CD4-positive, alpha-beta T cell (primary cell): ENCODE results near the gene TPD52L1. TPM values are rescaled to one million over a fixed set of nuclear protein-coding genes. Genes with fewer than 3 reads are reported as not detected.

Experiments used
- ATAC-seq: fragments of 200-7000 bp; cut with Tn5 transposase; one replicate; pipeline ENCODE4 v1.10.0; 2022; ENCODE audit warnings: mild to moderate bottlenecking; ENCODE audit not compliant: poor library complexity
- CTCF ChIA-PET: fragments of 350-600 bp; sonication (Branson Sonifier 250); formaldehyde crosslinking; loops from one replicate; lab custom pipeline; 2021; ENCODE audit warnings: antibody characterized with exemption, inconsistent platforms; lab: Charles Lee
- POLR2A ChIA-PET: fragments of 350-600 bp; sonication (Branson Sonifier 250); formaldehyde crosslinking; loops from one replicate; lab custom pipeline; 2021; ENCODE audit warnings: antibody characterized with exemption, inconsistent platforms; lab: Charles Lee
- DNase-seq, 14 experiments: peaks; one replicate each; pipeline ENCODE4 v3.0.0-alpha.2; 2013 to 2020; ENCODE audit warnings: mixed read lengths in 2 of 14
- H3K27ac ChIP-seq, 2 donors: one replicate each; pipeline versions ENCODE4 v1.5.1 to v1.7.0; 2013; ENCODE audit warnings: low read length in 2 of 2, low read depth in 1 of 2, mild to moderate bottlenecking in 1 of 2
- H3K27me3 ChIP-seq, 2 experiments: 1 replicate in 1 of 2; 2 replicates in 1 of 2; pipeline versions ENCODE4 v1.6.1 to v1.7.0; 2013; ENCODE audit warnings: low read length in 2 of 2, control low read depth in 1 of 2, mild to moderate bottlenecking in 1 of 2, moderate library complexity in 1 of 2; ENCODE audit not compliant: insufficient read depth in 2 of 2, control insufficient read depth in 1 of 2
- H3K36me3 ChIP-seq: one replicate; pipeline ENCODE4 v1.6.1; 2013; ENCODE audit warnings: low read length, control low read depth; ENCODE audit not compliant: insufficient read depth
- H3K4me1 ChIP-seq: one replicate; pipeline ENCODE4 v1.6.1; 2013; ENCODE audit warnings: low read length, control low read depth; ENCODE audit not compliant: insufficient read depth
- H3K4me3 ChIP-seq: one replicate; pipeline ENCODE4 v1.5.1; 2013; ENCODE audit warnings: mild to moderate bottlenecking, low read length, moderate library complexity
- H3K9me3 ChIP-seq, 2 experiments: 1 replicate in 1 of 2; 2 replicates in 1 of 2; pipeline versions ENCODE4 v1.6.1 to v1.7.0; 2013; ENCODE audit warnings: low read length in 2 of 2, mild to moderate bottlenecking in 2 of 2, control low read depth in 1 of 2, moderate library complexity in 1 of 2; ENCODE audit not compliant: control insufficient read depth in 1 of 2, insufficient read depth in 1 of 2
- H3K27ac Mint-ChIP-seq: one replicate; pipeline ENCODE4 v1.8.0; 2020; ENCODE audit warnings: mixed read lengths
- H3K27me3 Mint-ChIP-seq: one replicate; pipeline ENCODE4 v1.8.0; 2021; ENCODE audit warnings: mixed read lengths
- H3K36me3 Mint-ChIP-seq: one replicate; pipeline ENCODE4 v1.8.0; 2021; ENCODE audit warnings: low read depth, mixed read lengths
- H3K4me1 Mint-ChIP-seq: one replicate; pipeline ENCODE4 v1.8.0; 2021; ENCODE audit warnings: low read depth, mixed read lengths
- H3K4me3 Mint-ChIP-seq: one replicate; pipeline ENCODE4 v1.8.0; 2020; ENCODE audit warnings: mild to moderate bottlenecking, mixed read lengths
- H3K9me3 Mint-ChIP-seq: one replicate; pipeline ENCODE4 v1.8.0; 2020; ENCODE audit warnings: mixed read lengths
- intact Hi-C, 2 experiments: fragments of 100-400 bp; cut with DNase I in 1 of 2; cut with micrococcal nuclease in 1 of 2; formaldehyde crosslinking; loops; one replicate each; pipeline versions ENCODE4 v1.15.1 to v1.9.0; 2023 to 2025; cut with DNase I, micrococcal nuclease
- total RNA-seq, 174 experiments: library from RNA in 2 of 174; stranded (reverse) in 2 of 174; gene quantifications; one replicate each; pipeline ENCODE4 v1.2.3 and lab custom pipeline; 2021 to 2026
- TF ChIP-seq, protein P1 (sequence below): fragments of 200-600 bp; IDR thresholded peaks from one replicate; pipeline ENCODE4 v1.8.0; 2022; ENCODE audit warnings: antibody characterized with exemption, mild to moderate bottlenecking

The TPD52L1 gene
- total RNA-seq, 2 experiments from 2014 or later: not detected

DNA sequence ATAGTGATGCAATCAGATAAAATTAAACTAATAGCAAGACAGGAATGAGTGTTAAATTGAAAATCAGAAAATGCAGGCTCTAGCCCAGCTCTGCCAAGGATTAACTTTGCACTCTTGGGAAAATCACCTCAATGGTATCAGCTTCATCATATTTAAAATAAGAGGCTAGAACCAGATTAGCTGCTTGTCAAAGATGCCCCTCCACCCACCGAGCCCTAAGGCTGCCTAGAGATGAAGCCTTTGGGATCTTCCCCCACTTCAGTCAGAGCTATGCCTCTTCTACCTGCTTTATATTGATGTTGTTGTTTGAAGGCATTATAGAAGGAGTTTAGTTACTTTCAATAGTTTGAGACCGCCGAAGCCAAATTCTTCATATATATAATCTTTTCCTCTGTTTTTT is 100.7 kb downstream of the TPD52L1 start:
- intact Hi-C loops: no loop called here
- Mint-ChIP-seq H3K9me3 (no peaks in the 10 kb centered on the region), H3K27ac (no peak overlapping the region), H3K27me3 (no peaks in the 10 kb centered on the region), H3K36me3 (no peaks in the 10 kb centered on the region), H3K4me3 (no peak overlapping the region), H3K4me1 (no peaks in the 10 kb centered on the region)
- Histone ChIP-seq H3K27me3 (no peaks in the 10 kb centered on the region), H3K9me3 (no peaks in the 10 kb centered on the region), H3K4me1 (no peaks in the 10 kb centered on the region), H3K36me3 (no peaks in the 10 kb centered on the region), H3K4me3 (no peak overlapping the region), H3K27ac (no peak overlapping the region)
- DNase-seq: no peak
- ATAC-seq: no peak
- CTCF ChIA-PET: no interaction called here
- TF ChIP-seq, protein P1, sequence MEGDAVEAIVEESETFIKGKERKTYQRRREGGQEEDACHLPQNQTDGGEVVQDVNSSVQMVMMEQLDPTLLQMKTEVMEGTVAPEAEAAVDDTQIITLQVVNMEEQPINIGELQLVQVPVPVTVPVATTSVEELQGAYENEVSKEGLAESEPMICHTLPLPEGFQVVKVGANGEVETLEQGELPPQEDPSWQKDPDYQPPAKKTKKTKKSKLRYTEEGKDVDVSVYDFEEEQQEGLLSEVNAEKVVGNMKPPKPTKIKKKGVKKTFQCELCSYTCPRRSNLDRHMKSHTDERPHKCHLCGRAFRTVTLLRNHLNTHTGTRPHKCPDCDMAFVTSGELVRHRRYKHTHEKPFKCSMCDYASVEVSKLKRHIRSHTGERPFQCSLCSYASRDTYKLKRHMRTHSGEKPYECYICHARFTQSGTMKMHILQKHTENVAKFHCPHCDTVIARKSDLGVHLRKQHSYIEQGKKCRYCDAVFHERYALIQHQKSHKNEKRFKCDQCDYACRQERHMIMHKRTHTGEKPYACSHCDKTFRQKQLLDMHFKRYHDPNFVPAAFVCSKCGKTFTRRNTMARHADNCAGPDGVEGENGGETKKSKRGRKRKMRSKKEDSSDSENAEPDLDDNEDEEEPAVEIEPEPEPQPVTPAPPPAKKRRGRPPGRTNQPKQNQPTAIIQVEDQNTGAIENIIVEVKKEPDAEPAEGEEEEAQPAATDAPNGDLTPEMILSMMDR: no peak
- POLR2A ChIA-PET: no interaction called here

DNA sequence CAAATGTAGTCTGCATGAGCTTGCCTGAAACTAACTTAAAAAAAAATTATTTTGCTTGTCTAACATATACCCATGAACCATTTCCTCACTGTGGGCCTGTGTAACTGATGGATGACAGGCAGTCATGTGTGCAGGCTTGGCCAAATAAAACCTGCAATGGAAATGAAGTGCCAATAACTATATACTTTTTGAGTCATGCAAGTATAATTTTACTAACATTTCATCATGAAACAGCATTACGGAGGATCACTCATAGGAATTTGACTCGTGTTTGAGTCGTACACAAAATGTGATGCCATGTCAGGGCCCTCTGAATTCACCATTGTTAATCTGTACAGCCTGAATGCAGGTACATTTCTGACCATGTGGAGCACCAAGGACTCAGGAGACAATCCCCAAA is 101.6 kb downstream of the TPD52L1 start:
- TF ChIP-seq, protein P1: no peak
- H3K36me3 Mint-ChIP-seq: no peaks in the 10 kb centered on the region

DNA sequence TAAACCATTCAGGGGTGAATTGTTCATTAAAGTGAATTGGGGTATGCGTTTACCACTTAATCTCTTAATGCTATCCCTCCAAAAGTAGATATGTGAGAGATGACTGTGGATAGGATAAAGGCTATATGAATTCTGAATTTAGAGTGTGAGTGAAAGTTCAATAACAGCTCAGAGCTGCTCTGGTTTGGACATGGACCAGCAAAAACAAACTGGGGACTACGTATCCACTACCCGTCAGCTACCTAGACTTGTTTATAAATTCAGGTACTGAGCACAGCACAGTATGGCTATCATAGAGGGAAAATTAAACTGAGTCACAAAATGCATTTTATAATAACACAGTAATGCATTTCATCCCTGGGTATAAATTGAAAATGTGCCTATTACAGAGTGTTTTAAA is 103.8 kb downstream of the TPD52L1 start:
- Histone ChIP-seq H3K36me3 (no peaks in the 10 kb centered on the region), H3K4me1 (no peaks in the 10 kb centered on the region), H3K9me3 (no peaks in the 10 kb centered on the region), H3K4me3 (no peak overlapping the region), H3K27ac (no peak overlapping the region), H3K27me3 (no peaks in the 10 kb centered on the region)
- intact Hi-C loops: no loop called here
- ChIA-PET CTCF (no interaction called here), POLR2A (no interaction called here)
- H3K36me3 Mint-ChIP-seq: no peaks in the 10 kb centered on the region
- no peaks in the 10 kb centered on the region for H3K4me1 Mint-ChIP-seq
- no peaks in the 10 kb centered on the region for H3K27me3 Mint-ChIP-seq
- TF ChIP-seq, protein P1: no peak
- no peak overlapping the region for H3K4me3 Mint-ChIP-seq
- ATAC-seq (no peak), DNase-seq (no peak)
- H3K27ac Mint-ChIP-seq: no peak overlapping the region
- no peaks in the 10 kb centered on the region for H3K9me3 Mint-ChIP-seq

More for the DNA sequence above, 101.6 kb downstream of the TPD52L1 start:
- Mint-ChIP-seq H3K27me3 (no peaks in the 10 kb centered on the region), H3K4me1 (no peaks in the 10 kb centered on the region), H3K27ac (no peak overlapping the region), H3K4me3 (no peak overlapping the region), H3K9me3 (no peaks in the 10 kb centered on the region)
- no peaks in the 10 kb centered on the region for H3K4me1 ChIP-seq
- no peaks in the 10 kb centered on the region for H3K27me3 ChIP-seq
- no peak overlapping the region for H3K27ac ChIP-seq
- no peaks in the 10 kb centered on the region for H3K9me3 ChIP-seq
- DNase-seq (no peak), ATAC-seq (no peak)
- CTCF ChIA-PET: no interaction called here
- POLR2A ChIA-PET: no interaction called here
- intact Hi-C loops: no loop called here
- no peaks in the 10 kb centered on the region for H3K36me3 ChIP-seq
- no peak overlapping the region for H3K4me3 ChIP-seq
